HepG2 (cell line): ENCODE data around the gene CCNF. TPM values are rescaled to one million over a fixed set of nuclear protein-coding genes. Genes with fewer than 3 reads are reported as not detected.

Experiments used
- ARID5B ChIP-seq: IDR thresholded peaks from 2 replicates; pipeline ENCODE4 v1.4.0; 2020; ENCODE audit warnings: mild to moderate bottlenecking, missing genetic modification reagents
- CBFB ChIP-seq: sonication (generic); formaldehyde crosslinking; IDR thresholded peaks from 2 replicates; pipeline ENCODE4 v1.4.0; 2020; ENCODE audit warnings: missing genetic modification reagents
- CBX1 ChIP-seq: IDR thresholded peaks from one replicate; pipeline ENCODE4 v1.6.1; 2016; ENCODE audit warnings: antibody characterized with exemption, low read depth
- EED ChIP-seq: sonication (generic); formaldehyde crosslinking; IDR thresholded peaks from 2 replicates; pipeline ENCODE4 v1.5.0; 2020; ENCODE audit warnings: mild to moderate bottlenecking, missing genetic modification reagents
- HDAC2 ChIP-seq: sonication (generic); formaldehyde crosslinking; IDR thresholded peaks from 2 replicates; pipeline ENCODE4 v1.4.0; 2020; ENCODE audit warnings: missing genetic modification reagents
- IKZF4 ChIP-seq: sonication (generic); formaldehyde crosslinking; IDR thresholded peaks from 2 replicates; pipeline ENCODE4 v1.5.1; 2020; ENCODE audit warnings: borderline replicate concordance, mild to moderate bottlenecking, low read depth, missing genetic modification reagents; ENCODE audit errors: not compliant biosample characterization
- MTA3 ChIP-seq: sonication (generic); formaldehyde crosslinking; IDR thresholded peaks from 2 replicates; pipeline ENCODE4 v1.4.0; 2020; ENCODE audit warnings: missing genetic modification reagents
- PHB2 ChIP-seq: fragments of 450-650 bp; IDR thresholded peaks from 2 replicates; pipeline ENCODE4 v1.6.1; 2018; ENCODE audit not compliant: partially characterized antibody
- RBFOX2 ChIP-seq: fragments of 200-400 bp; formaldehyde crosslinking; IDR thresholded peaks from 2 replicates; pipeline ENCODE4 v1.6.1; 2017; ENCODE audit warnings: low read depth, mild to moderate bottlenecking, low read length
- SMAD1 ChIP-seq: sonication (generic); formaldehyde crosslinking; IDR thresholded peaks from 2 replicates; pipeline ENCODE4 v1.4.0; 2020; ENCODE audit warnings: missing genetic modification reagents, low read depth, mild to moderate bottlenecking, borderline replicate concordance
- SSRP1 ChIP-seq: IDR thresholded peaks from 2 replicates; pipeline ENCODE4 v1.6.1; 2016; ENCODE audit warnings: control low read depth
- ZBTB4 ChIP-seq: sonication (generic); formaldehyde crosslinking; IDR thresholded peaks from 2 replicates; pipeline ENCODE4 v1.4.0; 2020; ENCODE audit warnings: missing genetic modification reagents, mild to moderate bottlenecking, borderline replicate concordance
- ZBTB43 ChIP-seq: sonication (generic); formaldehyde crosslinking; conservative IDR thresholded peaks from 2 replicates; pipeline ENCODE4 v1.4.0; 2020; ENCODE audit warnings: missing genetic modification reagents
- ZFAT ChIP-seq: sonication (generic); formaldehyde crosslinking; conservative IDR thresholded peaks from 2 replicates; pipeline ENCODE4 v1.8.1; 2023; ENCODE audit warnings: missing genetic modification reagents, inconsistent platforms
- ZNF234 ChIP-seq: sonication (generic); formaldehyde crosslinking; conservative IDR thresholded peaks from 2 replicates; pipeline ENCODE4 v1.5.1; 2020; ENCODE audit warnings: mild to moderate bottlenecking, missing genetic modification reagents
- ZNF280B ChIP-seq: sonication (generic); formaldehyde crosslinking; IDR thresholded peaks from 2 replicates; pipeline ENCODE4 v1.5.0; 2020; ENCODE audit warnings: missing genetic modification reagents, mild to moderate bottlenecking, borderline replicate concordance
- ZNF317 ChIP-seq: sonication (generic); formaldehyde crosslinking; IDR thresholded peaks from 2 replicates; pipeline ENCODE4 v1.5.0; 2020; ENCODE audit warnings: mild to moderate bottlenecking, missing genetic modification reagents
- ZNF710 ChIP-seq: sonication (generic); formaldehyde crosslinking; IDR thresholded peaks from 2 replicates; pipeline ENCODE4 v1.5.0; 2020; ENCODE audit warnings: mild to moderate bottlenecking, missing genetic modification reagents, borderline replicate concordance
- ZNF788 ChIP-seq: sonication (generic); formaldehyde crosslinking; IDR thresholded peaks from 2 replicates; pipeline ENCODE4 v1.5.0; 2020; ENCODE audit warnings: mild to moderate bottlenecking, missing genetic modification reagents, borderline replicate concordance
- polyA plus RNA-seq, 8 experiments: library from polyadenylated mRNA; depleted of rRNA in 3 of 8; stranded (reverse) in 7 of 8; unstranded in 1 of 8; fragments of >200 nt; fragmentation: Illumina TruSeq in 4 of 8; extraction: Trizol in 4 of 8; gene quantifications; 2 replicates each; pipeline versions ENCODE4 v1.2.1 to v1.2.3, GENCODE V29; 2011 to 2016; ENCODE audit warnings: low read depth in 4 of 8, missing spikeins in 1 of 8, mixed read lengths in 1 of 8; ENCODE audit not compliant: insufficient read depth in 1 of 8
- total RNA-seq, 5 experiments: library from RNA; depleted of rRNA; stranded (reverse); fragments of >200 nt; fragmentation: Illumina TruSeq; extraction: Trizol; gene quantifications; 2 replicates each; pipeline ENCODE4 v1.2.3, GENCODE V29; 2016; ENCODE audit warnings: low read depth in 1 of 5

Gene CCNF
- total and polyA plus RNA-seq, 2 of the 13 experiments (the other 11 are each of a cell fraction or from before 2014, with no cell fraction given): 6.4 to 22.8 TPM

GRCh38 chr16:2428784-2429033 lies 538 bp upstream of the CCNF start (continued):
- no peak for TF ChIP-seq SSRP1 (CRISPR knock-in tag)
- TF ChIP-seq CBFB (CRISPR knock-in tag): no peak
- peak; percentile 36; the same call in 1 of the 2 replicates for TF ChIP-seq ZNF317
- TF ChIP-seq ZBTB4 (CRISPR knock-in tag): no peak; the same call in 1 of the 2 replicates
- TF ChIP-seq PHB2: no peak
- TF ChIP-seq ZFAT (CRISPR knock-in tag): no peak
- 0 out of 2 replicates have a peak, but pooled peaks have one; percentile 10 for TF ChIP-seq MTA3
- no peak for TF ChIP-seq ZBTB43
- 0 out of 2 replicates have a peak, but pooled peaks have one; percentile 18 for TF ChIP-seq ARID5B (CRISPR knock-in tag)
- no peak for TF ChIP-seq ZNF788 (CRISPR knock-in tag)
- TF ChIP-seq EED (CRISPR knock-in tag): peak; percentile 50
- TF ChIP-seq HDAC2 (CRISPR knock-in tag): 0 out of 2 replicates have a peak, but pooled peaks have one; percentile 47
- no peak for TF ChIP-seq SMAD1 (CRISPR knock-in tag)
- TF ChIP-seq CBX1: no peak
- no peak; the same call in 1 of the 2 replicates for TF ChIP-seq RBFOX2
- TF ChIP-seq ZNF234: no peak
- TF ChIP-seq ZNF710 (CRISPR knock-in tag): 0 out of 2 replicates have a peak, but pooled peaks have one; percentile 28
- peak; percentile 83; the same call in 1 of the 2 replicates for TF ChIP-seq ZNF280B (CRISPR knock-in tag)
- peak; percentile 16 for TF ChIP-seq IKZF4 (CRISPR knock-in tag)
